Fibroblast of skin of right quadriceps (primary cell): ENCODE measurements around the gene SYT6.

ENCODE experiments used
- DNase-seq: peaks from one replicate; pipeline ENCODE4 v3.0.0-alpha.2; 2013

SYT6 gene

DNA sequence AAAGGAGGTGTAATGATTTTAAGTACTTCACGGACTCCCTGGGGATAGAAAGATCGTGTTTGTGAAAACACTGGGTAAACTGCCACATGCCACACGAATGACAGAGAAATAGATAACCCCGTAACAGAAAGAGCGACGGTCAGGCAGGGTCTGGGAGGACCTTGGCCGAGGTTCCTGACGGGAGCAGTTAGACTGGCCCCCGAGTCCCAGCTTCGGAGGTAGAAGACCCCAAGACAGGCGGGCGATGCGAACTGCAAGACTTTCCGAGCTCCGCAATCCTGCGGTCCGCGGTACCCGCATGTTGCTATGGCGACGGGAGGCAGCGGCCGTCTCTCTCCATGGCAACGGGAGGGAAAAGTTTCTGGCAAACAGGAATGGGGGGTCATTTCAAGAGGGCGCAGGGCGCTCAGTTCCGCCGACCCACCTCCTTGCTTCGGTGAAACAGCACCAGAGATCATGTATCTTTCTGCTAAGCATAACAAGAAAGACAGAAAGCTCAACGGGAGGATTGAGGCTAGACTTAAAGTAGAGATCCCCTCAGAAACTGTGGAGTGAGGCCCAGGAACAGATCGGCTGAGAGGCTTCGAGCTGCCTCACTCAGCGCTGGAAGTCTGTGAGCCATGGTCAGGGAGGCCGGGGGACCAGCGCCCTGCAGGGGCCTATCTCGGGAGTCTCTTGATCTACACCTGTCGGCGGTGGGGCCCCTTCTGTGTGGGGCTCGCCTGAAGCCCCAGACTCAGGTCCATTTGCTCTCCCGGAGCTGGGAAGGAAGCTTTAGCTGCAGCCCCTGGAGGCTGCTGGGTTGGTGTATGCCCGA lies 685 bp upstream of the SYT6 start:
- DNase-seq, result peak; percentile 27

DNA sequence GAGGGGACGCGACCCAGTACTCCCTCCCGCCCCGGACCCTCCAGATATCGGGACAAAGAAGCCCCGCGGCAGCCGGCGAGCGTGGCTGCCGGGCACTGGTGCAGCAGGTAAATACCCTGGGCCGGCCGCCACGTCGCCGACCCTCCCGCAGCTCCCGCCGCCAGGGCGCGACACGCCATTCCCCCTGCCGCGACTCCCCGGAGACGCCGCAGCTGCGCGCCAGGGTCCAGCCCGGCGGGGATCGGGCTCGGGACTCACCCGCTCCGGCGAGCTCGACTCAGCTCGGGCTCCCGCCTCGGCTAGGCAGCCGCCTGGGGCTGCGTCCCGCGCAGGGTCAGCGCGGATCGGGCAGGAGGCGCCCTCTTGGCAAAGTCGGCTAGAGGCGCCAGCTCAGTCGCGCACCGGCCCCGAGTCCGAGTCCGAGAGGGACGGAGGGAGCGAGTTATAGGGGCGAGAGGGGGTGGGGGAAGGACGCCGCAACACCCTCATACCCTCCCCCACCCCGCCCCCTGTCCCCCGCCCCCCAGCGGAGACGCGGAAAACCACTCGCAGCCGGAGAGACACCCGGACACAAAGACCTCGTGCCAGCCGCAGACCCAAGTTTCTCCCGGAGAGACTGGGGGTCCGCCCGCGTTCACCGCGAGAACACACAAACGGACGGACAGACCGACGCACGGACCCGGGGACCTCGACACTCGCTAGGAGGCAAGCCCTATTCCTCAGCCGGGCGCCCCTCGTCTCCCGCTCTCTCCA lies 985 bp downstream of the SYT6 start:
- peak; percentile 37 for DNase-seq

DNA sequence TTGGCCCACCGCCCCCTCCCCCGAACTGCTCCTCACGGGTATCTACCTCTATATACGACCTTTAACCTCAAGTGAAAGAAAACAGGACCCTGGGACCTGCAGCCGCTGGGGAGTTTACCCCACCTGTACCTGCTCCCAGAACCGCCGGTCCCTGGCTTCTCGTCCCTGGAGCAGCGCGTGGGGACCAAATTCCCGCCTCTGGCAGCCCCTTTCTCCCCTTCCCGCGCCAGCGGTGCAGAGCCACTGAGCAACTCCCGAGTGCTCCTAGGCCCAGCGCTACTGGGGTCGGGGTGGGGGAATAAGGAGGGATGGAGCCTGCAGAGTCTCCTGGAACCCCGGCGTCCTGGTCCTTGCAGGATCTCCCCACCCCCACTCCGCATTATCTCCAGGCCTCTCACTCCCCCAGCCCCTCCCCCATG lies 1.6 kb downstream of the SYT6 start:
- no peak for DNase-seq

DNA sequence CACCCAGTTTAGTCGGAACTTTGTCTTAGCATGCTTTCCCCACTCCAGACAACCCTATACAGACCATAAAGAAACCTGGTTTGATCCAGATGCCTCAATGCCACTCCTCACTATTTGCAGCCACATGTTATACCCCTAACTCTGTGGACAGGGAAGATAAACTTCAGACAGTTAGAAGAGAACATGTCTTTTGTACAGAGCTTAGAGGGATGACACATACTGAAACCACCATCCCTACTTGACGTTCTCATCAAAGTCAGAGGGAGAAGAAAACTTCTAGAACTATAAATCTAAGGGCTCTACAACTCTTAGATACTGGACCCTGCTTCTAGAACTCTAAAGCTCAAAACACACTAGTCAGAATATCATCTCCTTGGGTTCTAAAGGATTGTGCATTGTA lies 3.7 kb downstream of the SYT6 start:
- no peak for DNase-seq

DNA sequence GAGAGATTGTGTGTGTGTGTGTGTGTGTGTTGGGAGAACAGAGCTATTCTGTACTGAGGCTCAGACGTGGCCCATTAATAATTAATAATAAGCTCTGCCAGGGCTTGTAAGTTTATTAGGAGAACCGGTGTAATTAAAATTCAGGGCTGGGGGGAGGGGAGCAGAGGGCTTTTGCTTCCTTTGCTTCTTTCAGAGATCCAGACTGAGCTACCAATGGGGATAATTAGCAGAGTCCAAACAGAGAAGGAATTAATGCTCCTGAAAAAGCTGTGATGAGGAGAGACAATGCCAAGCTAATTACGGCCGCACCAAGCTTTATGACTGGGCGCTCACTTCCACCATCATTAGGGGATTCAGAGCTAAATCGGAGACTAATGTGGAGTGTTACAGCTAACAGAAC lies 4.5 kb downstream of the SYT6 start:
- DNase-seq, result no peak

DNA sequence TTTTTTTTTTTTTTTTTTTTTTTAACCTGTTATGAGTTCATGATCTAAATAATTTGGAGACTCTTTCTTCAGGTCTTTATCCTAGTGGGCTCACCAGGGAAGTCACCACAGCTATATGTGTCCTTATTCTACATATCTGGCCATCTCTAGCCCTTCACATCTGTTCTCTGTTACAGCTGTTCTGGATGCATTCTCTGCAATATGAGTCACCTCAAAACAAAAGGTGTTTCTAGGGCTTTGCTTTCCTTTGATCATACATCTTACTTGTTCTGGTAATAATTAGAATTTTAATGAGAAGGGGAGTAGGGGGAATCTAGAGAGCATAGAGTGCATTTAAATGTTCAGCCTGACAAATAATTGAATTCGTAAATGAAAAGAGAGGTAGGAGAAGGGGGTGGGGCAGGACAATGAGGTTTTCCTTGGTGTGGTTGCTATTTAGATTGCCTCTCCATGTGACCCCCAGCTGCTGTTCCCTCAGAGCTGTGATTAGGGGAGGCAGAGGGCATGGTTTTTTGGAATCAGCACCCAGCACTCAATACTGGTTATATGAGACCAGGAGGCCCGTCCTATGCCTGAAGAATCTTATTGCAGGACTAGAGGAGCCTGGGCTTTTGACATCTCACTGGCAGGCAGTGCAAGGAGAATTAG lies 8.0 kb downstream of the SYT6 start:
- peak; percentile 19 for DNase-seq

DNA sequence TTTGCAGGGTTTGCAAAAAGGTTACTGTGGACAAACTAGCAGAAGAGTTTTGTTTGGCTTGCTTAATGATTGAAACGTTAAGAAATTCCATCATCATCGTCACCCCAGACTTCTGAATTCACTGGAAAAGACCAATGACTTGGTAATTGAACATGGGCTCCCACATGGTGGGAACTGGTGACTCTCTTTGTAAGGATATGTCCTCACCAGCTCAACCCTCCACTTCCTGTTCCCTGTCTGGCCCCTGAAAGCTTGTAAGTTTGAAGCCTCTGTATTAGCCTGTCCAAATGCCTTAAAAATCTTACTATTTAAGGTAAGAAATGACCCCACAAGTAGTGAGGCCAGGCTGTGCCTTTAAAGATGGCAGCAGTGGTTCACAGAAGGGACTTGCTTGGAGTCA lies 9.7 kb downstream of the SYT6 start:
- no peak for DNase-seq

DNA sequence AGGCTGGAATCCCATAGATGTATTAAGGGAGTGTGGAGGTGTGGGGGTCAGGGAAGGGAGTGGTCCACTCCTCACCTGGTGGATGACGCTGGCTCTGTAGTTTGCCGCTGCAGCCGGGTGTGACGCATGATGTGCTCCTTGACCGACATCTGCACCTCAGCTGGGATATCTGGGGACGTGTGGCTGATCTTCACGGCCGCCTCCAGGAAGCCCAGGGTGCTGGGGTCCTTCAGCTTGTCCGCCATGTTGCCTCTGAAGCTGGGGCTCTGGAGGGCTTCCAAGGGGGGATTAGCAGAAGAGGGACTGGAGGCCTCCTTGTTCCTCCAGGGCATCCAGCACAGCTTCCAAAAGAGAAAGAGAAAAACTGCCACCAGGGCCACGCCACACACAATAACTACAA lies 14.1 kb downstream of the SYT6 start:
- no peak for DNase-seq

DNA sequence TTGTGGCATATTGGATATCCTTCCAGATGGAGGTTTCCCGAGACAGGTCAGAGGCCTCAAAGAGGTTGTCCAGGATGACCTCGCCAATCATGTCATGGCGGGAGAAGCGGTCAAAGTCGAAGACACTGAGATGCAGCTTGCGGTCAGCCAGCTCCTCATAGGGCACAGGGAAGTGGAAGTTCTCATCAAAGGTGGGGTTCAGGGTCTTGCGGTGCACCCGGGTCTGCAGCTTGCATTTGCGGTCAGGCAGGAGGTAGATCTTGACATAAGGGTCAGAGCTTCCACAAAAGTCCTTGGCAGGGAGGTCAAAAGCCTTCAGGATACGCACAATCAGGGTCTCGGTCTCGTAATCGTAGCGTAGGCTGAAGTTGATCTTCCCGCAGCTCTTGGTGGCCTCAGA lies 16.2 kb downstream of the SYT6 start:
- DNase-seq, result no peak

DNA sequence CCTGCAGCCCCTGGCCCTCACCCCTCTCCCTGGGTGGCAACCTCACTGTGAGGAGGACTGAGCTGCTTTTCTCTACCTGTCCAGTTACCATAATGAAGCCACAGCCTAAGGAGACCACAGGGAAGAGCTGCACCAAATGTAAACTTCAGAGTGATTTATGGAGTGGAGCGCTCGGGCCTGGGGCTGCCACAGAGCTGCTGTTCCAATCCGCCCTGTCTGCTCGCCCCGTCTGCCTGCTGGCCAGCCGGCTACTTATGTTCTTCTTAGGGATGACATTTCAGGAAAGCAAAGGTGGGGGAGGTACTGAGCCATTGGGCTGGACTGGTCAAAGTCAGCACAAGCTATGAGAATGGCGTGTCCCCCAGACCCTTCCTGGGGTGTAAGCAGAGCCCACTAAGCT lies 17.9 kb downstream of the SYT6 start:
- no peak for DNase-seq

DNA sequence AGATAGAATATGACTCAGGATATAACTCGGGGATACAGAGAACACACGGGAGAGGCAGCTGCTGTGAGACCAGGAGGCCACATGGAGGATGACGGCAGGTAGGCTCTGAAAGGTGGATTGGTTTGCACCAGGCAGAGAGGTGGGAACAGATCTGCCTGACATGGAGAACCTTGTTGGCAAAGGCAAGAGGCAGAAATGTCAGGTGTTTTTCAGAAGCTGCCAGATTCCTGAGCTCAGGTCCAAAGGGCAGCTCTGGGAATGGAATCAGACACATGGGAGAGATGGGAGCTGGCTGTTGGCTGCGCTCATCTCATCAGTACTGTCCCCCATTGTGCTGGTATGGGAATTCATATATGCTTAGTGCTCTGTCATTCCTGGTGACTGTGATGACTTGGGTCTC lies 19.2 kb downstream of the SYT6 start:
- no peak for DNase-seq

DNA sequence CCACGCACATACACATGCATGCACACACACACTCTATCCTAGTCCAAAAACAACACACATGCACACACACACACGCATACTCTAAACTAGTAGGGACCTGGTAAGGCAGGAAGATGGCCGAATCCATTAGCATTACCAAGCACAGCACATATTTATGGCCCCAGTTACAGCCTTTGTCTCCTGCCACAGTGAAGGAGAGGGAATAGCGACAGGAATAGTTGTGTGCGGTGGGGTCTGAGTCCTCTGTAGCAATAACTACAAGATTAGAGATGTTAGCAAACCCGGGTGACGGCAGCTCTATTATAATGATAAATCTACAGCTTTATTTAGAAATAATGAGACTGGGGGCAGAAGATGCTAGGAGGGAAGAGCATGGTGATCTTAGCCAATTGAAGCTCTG lies 20.5 kb downstream of the SYT6 start:
- no peak for DNase-seq

DNA sequence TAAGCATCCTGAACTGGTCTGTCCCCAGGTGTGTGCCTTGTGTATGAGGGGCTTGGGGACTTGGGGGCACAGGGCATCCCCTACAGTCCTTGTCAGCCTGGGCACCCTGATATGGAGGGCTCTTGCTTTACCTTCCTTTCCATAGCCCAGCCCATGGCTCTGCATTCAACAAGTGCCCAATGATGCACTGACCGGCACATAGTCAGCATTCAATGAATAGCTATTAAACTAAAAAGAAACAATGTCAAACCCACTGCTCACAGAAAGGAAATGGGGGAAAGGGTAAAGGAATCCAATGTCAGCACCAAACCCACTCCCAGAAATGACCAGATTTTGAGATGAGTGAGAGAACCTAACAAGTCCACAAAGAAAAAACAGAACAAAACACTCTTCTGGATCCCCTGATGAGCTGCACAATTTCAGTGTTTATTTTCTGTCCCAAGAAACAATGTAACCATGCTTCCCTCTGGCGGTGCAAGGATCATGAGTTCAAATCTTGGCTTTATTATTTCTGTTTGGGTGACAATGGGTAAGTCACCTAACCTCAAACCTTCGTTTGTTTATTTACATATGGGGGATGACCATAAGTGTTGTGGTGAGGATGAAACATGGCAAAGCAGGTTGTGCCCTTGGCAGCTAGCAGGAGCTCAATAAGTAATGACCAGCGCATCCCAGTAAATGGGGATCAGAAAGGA lies 22.0 kb downstream of the SYT6 start:
- DNase-seq, result no peak

DNA sequence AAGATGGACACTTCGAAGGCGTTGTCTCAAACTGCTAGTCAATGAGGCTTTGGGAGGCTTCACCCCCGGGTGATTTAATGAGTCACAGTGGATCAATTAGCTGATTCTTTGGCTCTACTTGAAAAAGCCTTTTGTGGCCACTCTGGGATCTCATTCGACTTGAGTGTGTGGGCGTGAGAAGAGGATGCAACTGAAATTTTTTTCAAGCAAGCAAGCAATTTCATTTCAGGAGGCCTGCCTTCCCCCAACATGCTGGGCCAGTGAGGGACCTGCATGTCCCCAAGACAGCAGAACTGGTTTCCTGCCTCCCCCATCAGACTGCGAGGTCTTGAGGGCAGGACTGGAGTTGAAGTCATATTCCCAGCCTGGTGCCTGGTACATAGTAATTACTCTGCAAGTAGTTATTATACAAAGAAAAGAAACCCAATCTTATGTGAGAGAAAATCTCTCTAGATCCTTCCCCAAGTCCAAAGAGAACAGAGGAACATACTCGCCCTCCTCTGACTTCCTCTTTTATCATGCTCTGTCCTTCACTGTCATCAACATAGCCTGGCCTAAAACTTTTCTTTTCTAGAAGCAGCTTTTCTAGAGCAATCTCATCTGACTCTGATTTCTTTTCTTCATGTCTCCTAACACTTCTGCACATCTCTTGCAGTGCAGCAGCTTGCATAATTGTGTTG lies 22.7 kb downstream of the SYT6 start:
- no peak for DNase-seq

DNA sequence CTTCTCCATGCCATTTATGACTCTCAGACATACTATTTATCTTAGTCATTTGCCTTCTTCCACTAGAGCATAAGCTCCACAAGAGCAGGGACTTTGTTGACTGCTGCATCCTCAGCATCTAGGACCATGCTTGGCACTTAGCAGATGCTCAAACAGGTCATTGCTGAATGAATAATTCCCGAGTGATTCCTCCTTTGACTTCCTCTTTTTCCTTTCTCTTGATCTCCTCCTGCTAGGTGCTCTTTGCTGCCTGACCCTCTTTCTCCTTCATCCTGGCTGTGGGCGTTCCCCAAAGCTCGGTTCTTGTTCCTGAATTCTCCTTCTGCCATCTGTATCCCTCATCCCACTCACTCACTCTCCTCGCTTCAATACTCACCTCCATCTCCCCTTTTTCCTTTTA lies 23.5 kb downstream of the SYT6 start:
- DNase-seq, result no peak

DNA sequence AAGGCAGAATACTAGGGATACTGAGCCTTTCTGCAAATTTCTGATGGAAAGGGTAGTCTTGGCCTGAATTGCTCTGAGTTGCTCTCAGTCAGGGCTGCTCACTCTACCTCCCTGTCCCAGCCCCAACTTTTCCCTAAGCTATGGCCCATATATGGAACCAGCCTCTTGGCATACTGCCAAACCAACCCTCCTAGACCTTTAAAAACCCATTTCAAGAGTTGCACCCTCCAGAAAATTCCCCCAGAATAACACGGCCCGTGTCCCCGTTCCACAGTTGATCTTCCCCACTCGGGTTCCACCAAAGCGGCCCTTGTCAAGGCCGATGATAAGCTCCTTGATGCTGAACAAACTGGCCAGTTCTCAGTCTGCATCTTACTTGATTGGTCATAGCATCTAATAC lies 25.4 kb downstream of the SYT6 start:
- no peak for DNase-seq

DNA sequence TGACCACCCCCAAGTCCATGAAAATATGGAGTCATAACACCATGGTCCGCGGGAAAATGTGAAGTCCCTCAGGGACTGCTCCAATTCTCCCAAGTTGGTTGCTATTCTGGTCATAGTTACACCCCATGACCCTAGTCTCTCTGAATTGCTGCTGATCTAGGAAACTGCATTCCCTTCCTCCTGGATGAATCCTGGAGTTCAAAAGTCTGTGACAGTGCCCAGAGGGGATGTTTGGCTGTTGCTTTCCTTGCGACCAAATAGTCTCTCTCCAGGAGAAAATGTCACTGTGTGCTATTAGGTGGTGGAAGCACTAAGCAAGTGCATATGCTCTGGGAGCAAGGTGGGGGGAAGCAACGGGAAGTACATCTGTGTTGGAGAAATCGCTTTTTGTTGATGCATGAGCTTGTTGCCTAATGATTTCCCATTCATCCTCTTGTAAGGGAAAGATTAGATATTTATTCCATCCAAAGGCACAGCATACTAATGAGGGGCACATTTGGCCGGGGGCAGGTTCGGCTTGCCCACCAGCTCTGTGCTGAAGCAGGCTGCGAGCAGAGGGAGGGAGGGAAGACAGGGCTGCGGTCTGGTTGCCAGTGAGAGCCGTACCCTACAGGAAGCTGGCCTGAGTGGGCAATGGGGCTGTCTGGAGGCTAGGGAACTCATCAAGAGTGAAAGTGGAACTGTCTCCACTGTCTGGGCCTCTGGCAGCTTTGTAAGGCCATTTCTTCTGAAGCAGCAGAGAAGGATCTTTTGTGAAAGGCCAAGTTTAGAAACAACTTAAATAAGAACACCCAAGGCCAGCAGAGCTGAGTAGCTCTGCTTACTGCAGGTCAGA lies 27.2 kb downstream of the SYT6 start:
- no peak for DNase-seq

DNA sequence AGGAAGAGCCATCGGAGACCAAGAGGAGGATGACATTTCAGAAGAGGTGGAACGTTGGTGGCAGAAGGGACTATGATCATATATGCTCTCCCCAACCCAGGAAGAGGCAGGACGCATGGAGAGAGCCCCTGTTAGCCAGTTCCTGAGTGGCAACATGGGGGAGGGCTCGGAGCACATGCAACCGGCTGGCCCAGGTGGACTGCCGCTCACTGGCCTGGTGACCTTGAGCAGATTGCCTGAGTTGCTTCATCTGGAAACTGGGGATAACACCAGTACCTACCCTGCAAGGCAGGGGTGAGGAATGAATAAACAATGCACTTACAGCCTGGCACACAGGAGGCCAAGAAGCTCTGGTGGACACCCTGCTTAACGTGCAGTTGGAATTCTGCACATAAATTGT lies 29.0 kb downstream of the SYT6 start:
- DNase-seq, result no peak

DNA sequence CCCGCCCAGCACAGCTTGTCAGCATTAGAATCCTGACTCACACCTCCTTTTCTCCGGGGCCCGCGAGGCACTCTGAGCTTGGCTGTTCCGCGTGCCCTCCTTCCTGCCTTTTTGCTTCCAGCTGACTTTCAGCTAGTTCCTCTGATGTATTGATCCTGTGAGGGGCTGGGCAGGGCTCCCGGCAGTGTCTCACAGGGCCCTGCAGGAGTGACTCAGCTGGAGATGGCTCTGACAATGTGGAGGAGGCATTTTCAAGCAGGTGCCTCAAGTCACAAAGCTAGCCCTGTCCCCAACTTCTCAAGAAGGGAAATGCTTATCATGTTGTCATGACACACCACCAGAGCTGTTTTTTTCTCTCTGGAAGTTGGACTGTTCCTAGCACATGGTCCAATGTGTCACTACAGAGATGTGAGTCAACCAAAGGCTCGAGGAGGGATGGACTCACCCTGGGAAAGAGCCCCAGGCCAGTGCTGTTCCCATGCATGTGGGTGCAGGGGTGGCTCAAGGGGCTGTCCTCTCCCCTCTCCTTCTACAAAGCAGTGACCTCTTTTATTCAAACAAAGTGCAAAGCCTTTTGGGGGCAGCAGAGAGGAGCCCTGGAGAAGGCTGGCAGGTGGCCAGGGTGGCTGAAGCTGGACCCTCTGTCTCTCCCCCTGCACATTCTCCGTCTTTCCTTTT lies 30.6 kb downstream of the SYT6 start:
- peak; percentile 60 for DNase-seq

DNA sequence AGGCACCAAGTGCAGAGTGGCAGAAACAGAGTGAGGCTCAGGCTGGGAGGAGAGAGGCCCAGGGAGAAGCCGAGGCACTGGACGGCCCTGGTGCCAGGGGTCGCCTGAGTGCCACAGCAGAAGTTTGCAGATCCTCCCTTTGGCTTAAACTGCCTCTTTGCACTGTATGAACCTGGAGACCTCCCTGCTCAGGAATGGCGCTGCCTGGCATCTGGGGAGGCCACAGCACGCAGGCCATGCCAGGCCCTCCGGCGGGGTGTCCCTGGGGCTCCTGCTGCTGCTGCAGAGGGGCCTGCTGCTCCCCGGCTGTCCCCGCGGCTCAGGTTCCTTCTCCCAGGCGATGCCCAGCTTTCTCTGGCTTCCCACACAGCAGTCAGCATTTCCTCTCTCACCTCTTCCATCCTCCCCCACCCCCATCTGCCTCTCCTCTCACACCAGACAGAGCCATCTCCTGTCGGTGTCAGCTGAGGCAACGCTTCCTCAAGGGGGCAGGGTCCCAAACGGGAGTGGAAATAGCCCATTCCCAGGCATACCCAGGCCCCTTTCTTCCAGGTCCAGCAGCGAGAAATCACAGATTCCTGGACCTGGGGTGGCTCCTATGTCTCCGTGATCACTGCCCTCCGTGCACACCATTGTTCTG lies 35.2 kb downstream of the SYT6 start:
- DNase-seq, result no peak

DNA sequence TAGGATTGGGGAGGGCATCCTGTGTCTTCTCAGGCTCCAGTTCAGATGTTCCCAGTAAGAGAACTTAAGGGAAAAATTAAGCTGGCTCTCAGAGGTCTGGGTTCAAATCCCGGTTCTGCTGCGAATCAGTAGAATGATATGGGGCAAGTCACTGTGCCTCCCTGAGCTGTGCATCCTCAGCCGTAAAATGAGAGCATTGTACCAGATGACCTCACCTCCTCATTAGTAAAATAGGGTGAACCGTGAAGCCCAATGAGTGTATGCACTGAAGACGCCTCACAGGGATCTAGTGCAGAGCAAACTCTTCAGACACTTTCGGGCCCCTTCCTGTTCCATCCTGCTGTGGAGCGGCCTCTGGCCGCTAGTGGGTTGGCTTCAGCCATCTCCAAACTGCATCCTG lies 36.0 kb downstream of the SYT6 start:
- DNase-seq, result no peak
